DMS 273 (cell line): ENCODE measurements around the gene AGAP1.
"Not testable (repeated sequence)": the region's sequence is repeated elsewhere in the genome, so short reads cannot be mapped to it uniquely, and the experiment has no call there.

ENCODE experiments used
- DNase-seq: peaks from one replicate; lab custom pipeline; 2025; ENCODE audit not compliant: unreplicated experiment; lab: John Stamatoyannopoulos, UW

Gene AGAP1

DNA sequence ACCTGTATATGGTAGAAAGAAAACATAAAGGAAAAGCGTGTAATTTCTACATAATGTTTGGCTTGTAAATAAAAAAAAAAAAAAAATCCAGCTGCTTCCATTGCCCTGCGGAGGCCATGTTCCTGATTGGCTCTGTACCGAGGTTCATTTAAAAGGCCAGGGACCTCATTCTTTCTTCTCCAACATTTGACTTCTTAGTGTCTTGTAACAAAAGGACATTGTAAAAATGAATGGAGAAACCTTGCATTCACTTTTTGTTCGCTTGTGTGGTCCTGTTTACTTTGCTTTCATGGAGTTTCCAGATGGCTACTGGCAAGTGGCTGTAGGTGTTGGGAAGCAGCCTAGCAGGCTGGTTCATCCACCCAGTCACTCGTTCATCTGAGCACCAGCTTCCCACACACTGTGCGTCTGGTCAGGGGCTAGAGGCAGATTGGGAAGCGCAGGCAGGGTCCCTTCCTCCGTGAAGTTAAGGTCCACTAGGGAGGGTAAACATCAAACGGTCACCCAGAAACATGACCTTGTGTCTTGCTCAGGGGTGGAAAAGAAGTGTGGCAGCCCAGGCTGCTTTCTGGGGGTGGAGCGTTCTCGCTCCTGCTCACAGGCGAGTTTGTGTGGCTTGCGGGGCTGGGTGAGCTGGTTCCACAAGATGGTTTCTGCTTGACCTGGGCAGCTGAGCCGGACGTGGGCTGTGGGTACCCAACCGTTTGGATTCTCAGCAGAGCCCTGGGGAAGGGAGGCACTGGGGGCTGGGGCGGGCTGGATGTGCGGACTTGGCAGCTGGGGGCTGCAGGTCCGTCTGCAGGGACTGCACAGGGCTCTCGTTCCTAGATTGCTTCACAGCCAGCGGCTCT, 260.7 kb downstream of the AGAP1 start:
- no peak for DNase-seq

DNA sequence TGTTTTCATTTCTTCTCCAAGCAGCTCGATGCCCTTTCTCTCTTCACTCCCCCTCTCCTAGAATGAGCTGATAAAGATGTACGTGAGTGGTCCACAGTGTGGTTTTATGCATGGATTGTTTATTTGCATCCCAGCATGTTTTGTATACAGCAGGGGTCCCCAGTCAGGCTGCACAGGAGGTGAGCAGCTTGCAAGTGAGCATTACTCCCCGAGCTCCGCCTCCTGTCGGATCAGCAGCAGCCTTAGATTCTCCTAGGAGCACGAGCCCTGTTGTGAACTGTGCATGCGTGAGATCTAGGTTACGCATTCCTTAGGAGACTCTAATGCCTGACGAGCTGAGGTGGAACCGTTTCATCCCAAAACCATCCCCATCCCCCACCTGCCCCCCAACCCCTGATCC, 262.6 kb downstream of the AGAP1 start:
- no peak for DNase-seq

DNA sequence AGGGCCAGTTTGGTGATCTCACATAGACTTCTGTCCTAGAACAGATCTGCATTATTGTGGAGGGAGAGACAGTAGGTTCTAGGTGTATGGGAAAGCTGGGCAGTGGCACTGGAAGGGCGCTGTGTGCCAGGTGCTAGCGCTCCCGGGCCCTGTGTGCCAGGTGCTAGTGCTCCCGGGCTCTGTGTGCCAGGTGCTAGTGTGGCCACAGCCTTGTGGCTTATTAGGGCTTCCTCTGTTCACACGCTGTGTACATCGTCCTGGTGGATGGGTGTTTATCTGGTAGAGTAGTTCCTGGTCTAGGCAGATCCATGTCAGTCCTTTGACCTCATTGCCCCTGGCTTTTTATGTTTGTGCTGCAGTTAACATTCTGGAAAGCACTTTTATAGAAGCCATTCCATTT, 263.4 kb downstream of the AGAP1 start:
- no peak for DNase-seq

DNA sequence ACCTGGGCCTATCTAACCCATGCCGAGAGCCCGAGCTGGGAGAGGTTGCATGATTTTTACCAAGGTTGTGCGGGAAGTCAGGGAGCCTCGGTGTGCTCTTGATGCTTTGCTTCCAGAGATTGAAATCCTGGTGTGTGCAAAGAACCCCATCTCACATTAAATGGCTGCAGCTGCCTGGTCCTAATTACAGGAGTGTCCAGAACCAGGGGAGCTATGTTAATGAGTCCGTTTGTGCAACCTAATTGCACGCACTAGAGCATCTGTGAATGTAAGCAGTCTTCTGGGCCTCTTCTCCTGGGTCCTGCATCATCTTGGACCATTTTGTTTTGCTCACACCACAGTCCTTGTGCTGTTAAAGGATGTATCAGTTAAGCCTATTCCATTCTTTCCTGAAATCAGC, 263.8 kb downstream of the AGAP1 start:
- DNase-seq = no peak

DNA sequence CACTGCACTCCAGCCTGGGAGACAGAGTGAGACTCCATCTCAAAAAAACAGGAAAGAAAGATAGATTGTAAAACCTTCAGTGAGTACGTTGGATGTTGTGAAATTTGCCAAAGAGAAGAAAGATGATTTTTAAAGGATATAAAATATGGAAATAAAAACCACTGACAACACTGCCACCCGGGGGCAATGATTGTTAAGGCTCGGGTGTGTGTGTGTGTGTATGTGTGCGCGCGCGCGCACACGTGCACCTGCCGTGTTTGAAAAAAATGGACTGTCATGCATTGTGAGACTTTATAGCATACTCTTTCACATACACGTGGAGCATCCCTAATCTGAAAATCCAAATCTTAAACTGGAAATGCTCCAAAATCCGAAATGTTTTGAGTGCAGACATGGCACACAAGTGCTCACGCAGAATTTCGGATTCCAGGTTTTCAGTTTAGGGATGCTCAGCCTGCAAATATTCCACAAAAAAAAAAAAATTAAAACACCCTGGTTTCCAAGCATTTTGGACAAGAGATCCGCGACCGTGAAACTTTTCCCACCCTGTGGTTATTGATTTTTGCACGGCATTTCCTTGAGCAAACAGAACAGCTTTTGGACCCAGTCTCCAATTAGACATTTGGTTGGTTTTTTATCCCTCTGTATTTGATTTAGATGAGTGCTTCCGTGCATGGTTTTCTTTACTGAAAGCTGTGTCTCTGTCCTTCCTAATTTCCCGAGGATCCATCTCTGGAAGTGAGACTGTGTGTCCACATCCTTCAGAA, 269.2 kb downstream of the AGAP1 start:
- DNase-seq = no peak

DNA sequence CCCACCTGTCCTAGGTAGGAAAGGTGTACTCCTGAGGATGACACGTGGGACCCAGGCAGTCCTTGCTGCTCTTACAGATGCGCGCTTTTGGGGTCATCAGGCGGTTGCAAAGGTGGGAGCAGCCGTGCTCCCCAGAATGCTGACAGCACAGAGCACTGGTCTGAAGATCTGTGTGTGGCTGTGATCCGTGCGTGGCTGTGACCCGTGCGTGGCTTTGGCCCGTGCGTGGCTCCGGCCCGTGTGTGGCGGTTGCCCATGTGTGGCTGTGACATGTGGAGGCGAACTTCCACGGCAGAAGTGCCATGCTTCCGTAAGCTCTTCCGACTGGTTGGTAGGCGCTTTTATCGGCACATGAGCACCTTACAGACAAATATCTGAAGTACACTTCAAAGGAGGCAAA, 270.0 kb downstream of the AGAP1 start:
- no peak for DNase-seq

DNA sequence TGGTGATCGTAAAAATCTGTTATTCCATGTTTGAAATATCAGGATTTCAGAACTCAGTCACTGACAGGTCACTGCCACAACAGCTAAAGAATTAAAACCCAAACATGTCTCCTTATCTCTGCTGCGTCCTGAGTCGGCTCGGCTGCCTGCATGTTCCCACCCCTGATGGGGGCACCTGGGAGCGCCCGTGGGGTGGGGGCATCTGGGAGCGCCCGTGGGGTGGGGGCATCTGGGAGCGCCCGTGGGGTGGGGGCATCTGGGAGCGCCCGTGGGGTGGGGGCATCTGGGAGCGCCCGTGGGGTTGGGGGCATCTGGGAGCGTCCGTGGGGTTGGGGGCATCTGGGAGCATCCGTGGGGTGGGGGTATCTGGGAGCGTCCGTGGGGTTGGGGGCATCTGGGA, 270.6 kb downstream of the AGAP1 start:
- not testable (repeated sequence) for DNase-seq

- DNase-seq = peak; percentile 45
Observed at GRCh38 chr2:235765181-235765820, 271.5 kb downstream of the AGAP1 start.

DNA sequence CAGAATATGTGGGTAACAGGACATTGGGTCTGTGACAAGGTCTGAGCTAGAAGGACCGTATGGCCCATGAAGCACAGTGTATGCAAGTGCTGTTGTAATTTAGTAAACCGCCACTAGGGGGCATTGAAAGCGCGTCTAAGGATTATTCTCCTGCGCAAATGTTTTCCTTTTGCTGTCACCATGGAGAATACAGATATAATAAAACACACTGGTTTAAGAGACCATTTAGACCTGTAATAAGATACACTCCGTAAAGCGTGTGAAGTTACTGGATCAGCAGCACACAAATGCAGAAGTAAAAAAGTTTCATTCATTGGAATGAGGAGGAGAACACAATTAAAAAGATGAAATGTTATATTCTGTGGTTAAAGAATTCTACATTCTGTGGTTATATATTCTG, 272.4 kb downstream of the AGAP1 start:
- DNase-seq = peak; percentile 92

- DNase-seq = no peak
Observed at GRCh38 chr2:235768606-235769005, 274.8 kb downstream of the AGAP1 start.

DNA sequence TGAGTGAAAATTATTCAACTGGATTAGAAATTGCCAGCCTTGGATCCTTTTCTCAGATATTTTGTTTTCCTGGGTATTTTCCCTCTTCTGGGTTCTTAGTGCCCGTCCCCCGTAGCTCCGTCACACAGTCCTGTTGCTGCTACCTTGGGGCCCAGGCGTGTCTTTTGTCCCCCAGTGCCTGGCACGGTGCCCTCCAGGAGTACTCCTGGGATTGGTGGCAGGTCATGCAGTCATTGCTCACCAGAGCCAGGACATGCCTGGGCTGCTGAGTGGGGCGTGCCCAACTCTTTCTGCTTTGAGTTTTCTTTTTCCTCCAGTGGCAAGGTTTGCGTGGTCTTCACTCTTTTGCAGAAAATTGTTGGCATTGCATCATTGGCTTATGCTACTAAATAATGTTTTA, 275.2 kb downstream of the AGAP1 start:
- DNase-seq = no peak

DNA sequence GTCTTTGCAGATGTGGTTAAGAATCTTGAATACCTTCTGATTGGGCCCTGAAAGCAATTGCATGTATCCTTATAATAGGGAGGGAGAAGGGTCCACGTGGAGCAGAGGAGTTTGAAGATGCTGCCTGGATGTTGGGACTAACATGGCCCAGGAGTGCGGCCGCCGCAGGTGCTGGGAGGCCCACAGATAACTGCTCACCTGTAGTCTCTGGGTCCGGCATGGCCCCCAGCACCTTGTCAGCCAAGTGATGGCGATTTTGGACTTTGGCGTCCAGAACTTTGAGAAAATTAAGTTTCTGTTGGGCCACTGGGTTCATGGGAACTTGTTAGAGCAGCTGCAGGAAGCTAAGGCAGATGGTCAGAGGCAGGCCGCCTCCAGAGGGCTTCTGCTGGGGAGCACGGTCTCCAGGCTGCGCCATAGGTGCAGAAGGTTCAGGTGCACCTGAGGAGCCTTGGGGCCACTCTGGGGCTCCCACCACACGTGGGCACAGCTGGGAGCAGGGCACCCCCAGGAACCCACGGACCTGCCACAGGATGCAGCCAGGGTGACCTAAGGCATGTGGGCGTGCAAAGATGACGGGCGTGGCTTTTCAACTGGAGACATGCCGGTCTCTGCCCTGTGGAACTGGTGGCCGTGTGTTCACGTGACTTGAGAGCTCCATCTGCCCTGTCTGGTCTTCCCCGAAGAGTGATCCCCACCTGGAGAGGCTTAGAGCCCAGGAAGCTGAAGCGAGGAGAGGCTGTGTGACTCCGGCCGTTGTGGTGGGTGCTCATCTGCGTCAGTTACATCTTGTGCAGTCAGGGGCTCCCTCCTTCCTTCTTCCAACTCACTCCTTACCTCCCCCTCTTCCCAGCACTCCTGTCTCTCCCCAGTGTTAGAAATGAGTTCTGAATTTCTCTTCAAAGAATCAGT, 277.3 kb downstream of the AGAP1 start:
- DNase-seq = no peak

- no peak for DNase-seq
Observed at GRCh38 chr2:235773188-235773928, 279.5 kb downstream of the AGAP1 start.

DNA sequence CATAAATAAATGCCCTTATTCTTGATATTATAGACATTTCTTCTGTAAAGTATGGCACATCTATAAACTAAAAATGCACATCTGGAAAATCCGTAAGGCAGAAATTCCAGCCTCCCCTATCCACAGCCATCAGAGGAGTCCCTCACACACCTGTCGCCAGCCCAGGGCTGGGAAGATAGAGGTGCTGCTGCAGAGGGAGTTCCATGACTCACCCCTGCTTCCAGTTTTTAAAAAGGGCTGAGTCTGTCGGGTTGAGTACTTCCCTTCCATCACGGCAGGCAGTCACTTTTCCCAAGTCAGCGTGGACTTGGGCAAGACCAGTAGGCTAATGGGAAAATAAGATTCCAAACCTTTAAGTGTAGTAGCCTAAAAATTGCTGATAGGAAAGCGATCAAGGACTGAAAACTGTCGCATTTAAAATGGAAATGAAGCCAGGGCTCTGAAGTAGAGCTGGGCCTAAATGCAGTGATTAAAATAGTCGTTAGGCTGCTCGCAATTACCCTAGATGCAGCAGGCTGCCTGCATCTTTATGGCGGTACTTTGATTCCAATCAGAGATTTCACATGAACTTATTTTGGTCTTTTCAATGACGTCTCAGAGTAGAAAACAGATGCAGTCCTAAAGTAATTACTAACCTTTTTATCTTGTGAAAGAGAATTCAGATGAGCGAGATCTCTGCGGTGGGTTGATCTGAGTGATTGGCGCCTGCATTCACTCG, 280.5 kb downstream of the AGAP1 start:
- DNase-seq = no peak

DNA sequence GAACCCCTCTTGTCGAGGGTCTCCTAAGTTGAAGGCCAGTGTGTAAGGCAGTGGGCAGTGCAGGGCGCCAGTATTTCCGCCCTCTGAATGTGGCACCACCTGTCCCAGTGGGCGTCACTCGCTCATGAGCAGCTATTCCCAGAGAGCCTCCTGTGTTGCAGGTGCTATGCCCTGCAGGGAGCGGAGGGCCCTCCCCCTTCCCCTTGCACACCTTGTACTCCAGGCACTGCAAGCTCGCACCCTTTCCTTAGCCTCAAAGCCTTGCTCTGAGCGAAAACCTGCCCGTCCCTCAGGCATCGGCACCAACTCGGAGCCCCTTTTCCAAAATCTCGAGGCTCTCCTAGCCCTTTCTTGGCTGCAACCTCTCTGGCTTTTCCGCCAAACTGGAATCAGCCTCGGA, 282.7 kb downstream of the AGAP1 start:
- no peak for DNase-seq

DNA sequence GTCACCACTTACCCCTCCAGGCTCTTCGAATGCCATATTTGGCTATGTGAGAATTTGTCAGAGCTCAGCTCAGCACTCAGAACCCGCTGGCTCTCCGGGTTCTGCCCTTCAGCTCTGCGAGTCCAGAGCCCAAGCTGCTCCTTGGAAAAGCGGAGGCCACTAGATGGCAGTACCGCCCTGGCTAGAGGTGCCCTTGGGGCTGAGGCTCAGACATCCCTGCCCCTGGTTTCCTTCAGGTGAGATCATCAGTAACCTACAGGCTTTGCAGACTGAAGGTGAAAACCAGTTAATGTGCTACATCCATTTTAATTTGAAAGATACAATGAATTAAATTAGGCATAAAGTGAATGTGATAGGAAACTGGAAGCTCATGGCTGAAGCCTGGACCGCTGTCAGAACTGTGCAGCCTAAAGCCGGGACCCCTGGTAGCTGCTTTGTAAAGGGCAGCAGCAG, 285.6 kb downstream of the AGAP1 start:
- DNase-seq = peak; percentile 85

DNA sequence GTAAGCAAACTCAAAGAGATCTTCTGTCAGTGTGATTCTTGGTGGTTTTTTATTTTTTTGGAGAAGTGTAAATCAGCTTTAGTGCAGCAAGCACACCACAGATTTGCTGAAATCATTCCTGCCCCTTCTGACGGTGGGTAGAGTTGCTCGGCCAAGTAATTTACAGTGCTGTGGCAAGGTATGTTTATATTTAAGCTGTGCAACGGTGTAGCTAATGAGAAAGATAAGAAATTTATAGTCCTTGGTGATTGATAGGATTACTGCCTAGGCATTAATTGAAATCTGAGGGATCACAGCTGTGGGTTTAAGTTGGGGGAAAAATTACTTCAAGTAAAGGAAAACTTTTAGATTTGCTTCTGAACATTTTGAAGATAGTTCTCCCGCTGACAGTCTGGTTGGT, 286.6 kb downstream of the AGAP1 start:
- no peak for DNase-seq

- no peak for DNase-seq
Observed at GRCh38 chr2:235781775-235782174, 287.9 kb downstream of the AGAP1 start.

DNA sequence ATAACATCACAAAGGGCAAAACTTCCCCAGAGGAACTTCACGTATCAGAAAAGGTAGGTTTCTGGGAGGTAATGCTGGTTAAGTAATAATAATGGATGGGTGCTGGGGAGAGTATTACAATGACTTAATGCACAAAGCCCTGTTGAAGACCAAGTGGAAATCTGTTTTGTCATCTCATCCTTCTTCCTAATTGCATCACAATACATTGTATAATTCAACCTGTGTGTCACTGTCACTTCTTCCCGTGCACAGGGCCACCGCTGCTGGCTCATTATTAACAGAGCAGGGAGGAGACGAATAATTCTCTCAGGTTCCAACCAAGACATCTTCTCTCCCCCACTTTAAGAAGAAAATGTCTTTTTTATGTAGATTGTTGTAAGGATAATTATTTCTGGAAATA, 290.9 kb downstream of the AGAP1 start:
- DNase-seq = no peak
